Kidney (tissue), 14 donors: ENCODE results near the gene IL3. TPM values are rescaled to one million over a fixed set of nuclear protein-coding genes. Genes with fewer than 3 reads are reported as not detected.

Experiments
- DNase-seq, 5 donors: peaks; one replicate each; pipeline ENCODE4 v3.0.0-alpha.2; 2013 to 2020
- FAIRE-seq: peaks from 2 replicates; lab custom pipeline; 2012; peaks lifted over from hg19 to GRCh38; lab: Jason Lieb, UNC
- H3K27ac ChIP-seq, 2 donors: one replicate each; pipeline ENCODE4 v1.7.0; 2013; ENCODE audit warnings: low read depth in 2 of 2, low read length in 2 of 2, inconsistent platforms in 1 of 2
- H3K27me3 ChIP-seq: one replicate; pipeline ENCODE4 v1.7.1; 2013; ENCODE audit warnings: low read length, inconsistent platforms; ENCODE audit not compliant: control insufficient read depth, insufficient read depth
- H3K36me3 ChIP-seq, 3 donors: one replicate each; pipeline versions ENCODE4 v1.7.0 to v1.7.1; 2013; ENCODE audit warnings: low read length in 3 of 3, control low read depth in 1 of 3, inconsistent platforms in 1 of 3; ENCODE audit not compliant: insufficient read depth in 3 of 3, control insufficient read depth in 2 of 3
- H3K4me1 ChIP-seq, 3 donors: one replicate each; pipeline versions ENCODE4 v1.7.0 to v1.7.1; 2013; ENCODE audit warnings: low read length in 3 of 3, inconsistent platforms in 1 of 3, low read depth in 1 of 3; ENCODE audit not compliant: control insufficient read depth in 2 of 3, insufficient read depth in 2 of 3
- H3K4me3 ChIP-seq, 3 donors: one replicate each; pipeline versions ENCODE4 v1.7.0 to v1.8.1; 2013; ENCODE audit warnings: low read length in 3 of 3, control low read depth in 1 of 3, inconsistent platforms in 1 of 3
- H3K9ac ChIP-seq, 3 donors: one replicate each; pipeline versions ENCODE4 v1.7.0 to v1.7.1; 2013; ENCODE audit warnings: low read length in 3 of 3, control low read depth in 1 of 3, inconsistent platforms in 1 of 3
- H3K9me3 ChIP-seq, 3 donors: one replicate each; pipeline versions ENCODE4 v1.7.0 to v1.7.1; 2013; ENCODE audit warnings: low read length in 3 of 3, control low read depth in 1 of 3, inconsistent platforms in 1 of 3; ENCODE audit not compliant: control insufficient read depth in 2 of 3, insufficient read depth in 1 of 3
- intact Hi-C: fragments of 100-400 bp; cut with DNase I; formaldehyde crosslinking; loops from one replicate; pipeline ENCODE4 v1.11.1; 2022
- polyA plus RNA-seq: library from polyadenylated mRNA; stranded (reverse); fragments of 350-450 nt; fragmentation: Illumina TruSeq; extraction: RNeasy Lipid Tissue Mini Kit (QIAGEN cat#74804); gene quantifications from one replicate; pipeline ENCODE4 v1.2.3, GENCODE V29; 2014; ENCODE audit warnings: low read depth, low replicate concordance; ENCODE audit not compliant: insufficient read depth
- total RNA-seq: library from RNA; stranded (reverse); fragmentation: NEBNext Ultra II Directional; extraction: Animal tissue kit (Norgen Biotek cat#: 25700); gene quantifications from one replicate; pipeline ENCODE4 v1.2.1, GENCODE V29; 2021
- TF ChIP-seq, protein P1 (sequence below): IDR thresholded peaks from 3 replicates; pipeline ENCODE4 v1.5.1; 2012; ENCODE audit warnings: mild to moderate bottlenecking, moderate library complexity, borderline replicate concordance; ENCODE audit not compliant: insufficient read depth; ENCODE audit errors: extremely low read depth
- donor health status: control.
- donor health status: control.
- donor health status: control.
- donor health status: control.
- donor health status: control.
- donor health status: DM: yes; HTN: yes; CAD: no.
- donor health status: Normal renal cell carcinoma (clear cell type).

IL3 gene
- total and polyA plus RNA-seq, 2 donors from 2014 or later = not detected

GRCh38 chr5:132024789-132025402, 35.6 kb upstream of the IL3 start:
- TF ChIP-seq, protein P1, sequence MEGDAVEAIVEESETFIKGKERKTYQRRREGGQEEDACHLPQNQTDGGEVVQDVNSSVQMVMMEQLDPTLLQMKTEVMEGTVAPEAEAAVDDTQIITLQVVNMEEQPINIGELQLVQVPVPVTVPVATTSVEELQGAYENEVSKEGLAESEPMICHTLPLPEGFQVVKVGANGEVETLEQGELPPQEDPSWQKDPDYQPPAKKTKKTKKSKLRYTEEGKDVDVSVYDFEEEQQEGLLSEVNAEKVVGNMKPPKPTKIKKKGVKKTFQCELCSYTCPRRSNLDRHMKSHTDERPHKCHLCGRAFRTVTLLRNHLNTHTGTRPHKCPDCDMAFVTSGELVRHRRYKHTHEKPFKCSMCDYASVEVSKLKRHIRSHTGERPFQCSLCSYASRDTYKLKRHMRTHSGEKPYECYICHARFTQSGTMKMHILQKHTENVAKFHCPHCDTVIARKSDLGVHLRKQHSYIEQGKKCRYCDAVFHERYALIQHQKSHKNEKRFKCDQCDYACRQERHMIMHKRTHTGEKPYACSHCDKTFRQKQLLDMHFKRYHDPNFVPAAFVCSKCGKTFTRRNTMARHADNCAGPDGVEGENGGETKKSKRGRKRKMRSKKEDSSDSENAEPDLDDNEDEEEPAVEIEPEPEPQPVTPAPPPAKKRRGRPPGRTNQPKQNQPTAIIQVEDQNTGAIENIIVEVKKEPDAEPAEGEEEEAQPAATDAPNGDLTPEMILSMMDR = no peak
- H3K27me3 ChIP-seq = no peaks in the 10 kb centered on the region
- no peaks in the 10 kb centered on the region for H3K4me1 ChIP-seq
- no peaks in the 10 kb centered on the region for H3K9me3 ChIP-seq
- intact Hi-C loops = no loop called here
- H3K36me3 ChIP-seq = no peaks in the 10 kb centered on the region
- H3K27ac ChIP-seq = no peak overlapping the region
- no peak overlapping the region for H3K9ac ChIP-seq
- peak in 3 of 5 donors; percentile 16 to 29 (median 20) for DNase-seq
- H3K4me3 ChIP-seq = no peak overlapping the region
- FAIRE-seq = no peak

GRCh38 chr5:132025403-132025971, 35.0 kb upstream of the IL3 start:
- no peaks in the 10 kb centered on the region for H3K9me3 ChIP-seq
- no peaks in the 10 kb centered on the region for H3K27me3 ChIP-seq
- intact Hi-C loops = no loop called here
- TF ChIP-seq, protein P1 = no peak
- DNase-seq (peak in 1 of 5 donors; percentile 28), FAIRE-seq (no peak)
- H3K4me1 ChIP-seq = no peaks in the 10 kb centered on the region
- no peak overlapping the region for H3K9ac ChIP-seq
- no peaks in the 10 kb centered on the region for H3K36me3 ChIP-seq
- no peak overlapping the region for H3K27ac ChIP-seq
- H3K4me3 ChIP-seq = no peak overlapping the region

- H3K27me3 ChIP-seq = no peaks in the 10 kb centered on the region
- H3K9me3 ChIP-seq = no peaks in the 10 kb centered on the region
- no peaks in the 10 kb centered on the region for H3K4me1 ChIP-seq
- no peak for FAIRE-seq
- peak in 1 of 5 donors; percentile 60 for DNase-seq
- H3K27ac ChIP-seq = no peak overlapping the region
- H3K4me3 ChIP-seq = no peak overlapping the region
- intact Hi-C loops = no loop called here
- H3K36me3 ChIP-seq = no peaks in the 10 kb centered on the region
- TF ChIP-seq, protein P1 = no peak
- no peak overlapping the region for H3K9ac ChIP-seq
These were observed 33.9 kb upstream of the IL3 start for GRCh38 chr5:132026516-132027008.
